Left lung (tissue), 10 donors: ENCODE data around the gene BCR. TPM values are rescaled to one million over a fixed set of nuclear protein-coding genes. Genes with fewer than 3 reads are reported as not detected.

Experiments used
- ATAC-seq: fragments of 200-7000 bp; cut with Tn5 transposase; one replicate; pipeline ENCODE4 v1.9.1; 2020; ENCODE audit warnings: moderate library complexity
- DNase-seq, 4 donors: peaks; one replicate each; pipeline ENCODE4 v3.0.0-alpha.2; 2013 to 2020
- H3K27ac ChIP-seq, 2 donors: fragments of 200-600 bp; sonication (generic) in 1 of 2; one replicate each; pipeline versions ENCODE4 v1.5.0 to v1.8.0; 2020 to 2021
- H3K27me3 ChIP-seq, 2 donors: fragments of 200-600 bp; sonication (generic) in 1 of 2; one replicate each; pipeline versions ENCODE4 v1.5.0 to v1.8.0; 2020 to 2021
- H3K36me3 ChIP-seq, 2 donors: fragments of 200-600 bp; sonication (generic) in 1 of 2; one replicate each; pipeline versions ENCODE4 v1.5.0 to v1.8.0; 2020 to 2021
- H3K4me1 ChIP-seq, 2 donors: fragments of 200-600 bp; one replicate each; pipeline ENCODE4 v1.8.0; 2021
- H3K4me3 ChIP-seq, 2 donors: fragments of 200-600 bp; sonication (generic) in 1 of 2; one replicate each; pipeline versions ENCODE4 v1.5.0 to v1.8.0; 2020 to 2021; ENCODE audit warnings: mild to moderate bottlenecking in 1 of 2
- H3K9me3 ChIP-seq, 2 donors: fragments of 200-600 bp; sonication (generic) in 1 of 2; one replicate each; pipeline versions ENCODE4 v1.5.0 to v1.8.0; 2020 to 2021
- CTCF ChIP-seq, 2 donors: fragments of 200-600 bp; sonication (generic) in 1 of 2; IDR thresholded peaks; one replicate each; pipeline versions ENCODE4 v1.5.0 to v1.8.0; 2021; ENCODE audit warnings: antibody characterized with exemption in 2 of 2
- intact Hi-C, 2 donors: fragments of 100-400 bp; cut with DNase I; formaldehyde crosslinking; loops; one replicate each; pipeline versions ENCODE4 v1.11.2 to v1.14.2; 2022
- polyA plus RNA-seq, 6 donors: library from polyadenylated mRNA; unstranded; fragments of 120-200 nt; gene quantifications; one replicate each; pipeline ENCODE4 v1.2.1, GENCODE V29; 2013; ENCODE audit not compliant: insufficient read length in 6 of 6
- total RNA-seq, 2 donors: library from RNA; stranded (reverse); fragmentation: NEBNext Ultra II Directional; extraction: Animal tissue kit (Norgen Biotek cat#: 25700); gene quantifications; one replicate each; pipeline ENCODE4 v1.2.1, GENCODE V29; 2021
- donor health status: DM: no; HTN: yes; CAD: no.
- donor health status: DM: no; HTN: no; CAD: no.

The BCR gene
- total and polyA plus RNA-seq, 8 donors, result 41.1 to 70.4 (median 48.9) TPM

DNA sequence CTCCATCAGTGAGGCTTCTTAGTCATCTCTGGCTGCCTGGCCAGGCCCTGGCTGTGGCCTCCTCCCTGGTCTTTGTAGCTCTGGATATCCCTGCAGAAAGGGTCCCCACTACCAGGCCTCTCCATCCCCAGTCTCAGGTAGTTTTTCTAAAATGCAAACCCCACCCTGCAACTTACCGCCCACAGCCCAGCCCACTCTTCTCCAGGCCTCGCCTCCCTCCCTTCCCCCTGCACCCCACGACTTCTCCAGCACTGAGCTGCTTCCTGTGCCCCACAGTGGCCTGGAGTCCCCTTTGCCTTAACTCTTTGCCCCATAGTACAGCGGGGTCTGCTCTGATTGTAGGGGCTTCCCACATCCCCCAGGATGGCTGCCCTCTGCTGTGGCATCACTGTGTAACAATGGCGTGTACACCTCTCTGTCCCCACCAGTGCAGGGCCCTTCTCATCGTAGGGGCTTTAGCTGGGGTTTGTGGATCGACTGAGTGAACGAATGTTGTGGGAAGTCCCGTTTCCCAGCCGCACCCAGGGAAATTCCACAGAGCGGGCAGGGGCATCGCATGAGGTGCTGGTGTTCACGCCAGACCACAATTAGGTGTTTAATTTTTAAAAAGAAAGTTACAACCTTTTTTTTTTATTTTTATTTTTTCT is 111.6 kb downstream of the BCR start:
- no peaks in the 10 kb centered on the region for H3K4me1 ChIP-seq
- H3K9me3 ChIP-seq, result no peaks in the 10 kb centered on the region
- H3K27ac ChIP-seq, result no peak overlapping the region
- DNase-seq (no peak), ATAC-seq (no peak)
- H3K4me3 ChIP-seq, result no peak overlapping the region
- peaks cover 0 to 100% of the 10 kb centered on the region in 2 donors for H3K36me3 ChIP-seq
- intact Hi-C loops, result no loop called here
- TF ChIP-seq CTCF (IDR thresholded peaks at IDR 0.05), result no peak
- no peaks in the 10 kb centered on the region for H3K27me3 ChIP-seq

- Histone ChIP-seq H3K4me3 (no peak overlapping the region), H3K36me3 (peaks cover 0 to 100% of the 10 kb centered on the region in 2 donors), H3K27me3 (no peaks in the 10 kb centered on the region), H3K9me3 (no peaks in the 10 kb centered on the region), H3K27ac (no peak overlapping the region), H3K4me1 (no peaks in the 10 kb centered on the region)
- TF ChIP-seq CTCF (IDR thresholded peaks at IDR 0.05), result no peak
- ATAC-seq (no peak), DNase-seq (no peak)
- intact Hi-C loops, result no loop called here
These were observed 112.4 kb downstream of the BCR start for GRCh38 chr22:23292453-23293350.

DNA sequence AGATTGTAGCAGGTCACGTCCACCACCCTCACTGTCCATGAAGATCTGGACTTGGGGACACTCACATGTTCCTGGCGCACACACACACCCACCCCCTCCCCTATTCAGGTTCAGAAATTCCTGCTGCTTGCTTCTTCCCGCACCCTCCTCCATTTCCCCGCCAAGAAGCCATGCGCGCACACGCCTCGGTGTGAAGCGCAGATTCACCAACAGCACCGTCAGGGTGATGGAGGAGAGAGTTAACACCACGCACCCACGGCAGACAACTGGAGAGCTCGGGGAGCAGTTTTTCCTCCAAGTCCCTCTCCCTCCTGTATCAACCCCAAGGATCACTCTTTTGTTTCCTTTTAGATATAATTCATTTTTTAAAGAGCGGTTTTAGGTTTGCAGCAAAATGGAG is 113.4 kb downstream of the BCR start:
- Histone ChIP-seq H3K27ac (no peak overlapping the region), H3K4me3 (no peak overlapping the region), H3K9me3 (no peaks in the 10 kb centered on the region), H3K4me1 (no peaks in the 10 kb centered on the region), H3K27me3 (no peaks in the 10 kb centered on the region), H3K36me3 (peaks cover 0 to 100% of the 10 kb centered on the region in 2 donors)
- DNase-seq, result no peak
- intact Hi-C loops, result no loop called here
- no peak for ATAC-seq
- no peak for TF ChIP-seq CTCF (IDR thresholded peaks at IDR 0.05)

DNA sequence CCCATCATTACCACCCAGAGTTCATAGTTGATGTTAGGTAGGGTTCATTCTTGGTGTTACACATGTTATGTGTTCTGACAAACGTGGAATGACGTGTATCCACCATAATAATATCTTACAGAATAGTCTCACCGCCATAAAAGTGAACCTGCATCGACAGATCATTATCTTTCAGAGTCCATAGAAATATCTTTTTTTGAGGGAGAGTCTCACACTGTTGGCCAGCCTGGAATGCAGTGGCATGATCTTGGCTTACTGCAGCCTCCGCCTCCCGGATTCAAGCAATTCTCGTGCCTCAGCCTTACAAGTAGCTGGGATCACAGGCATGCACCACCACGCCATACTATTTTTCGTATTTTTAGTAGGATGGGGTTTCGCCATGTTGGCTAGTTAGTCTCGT is 113.9 kb downstream of the BCR start:
- no peak for TF ChIP-seq CTCF (IDR thresholded peaks at IDR 0.05)
- intact Hi-C loops, result no loop called here
- ATAC-seq (no peak), DNase-seq (no peak)
- no peak overlapping the region for H3K4me3 ChIP-seq
- no peaks in the 10 kb centered on the region for H3K4me1 ChIP-seq
- H3K27ac ChIP-seq, result no peak overlapping the region
- H3K27me3 ChIP-seq, result no peaks in the 10 kb centered on the region
- H3K36me3 ChIP-seq, result peaks cover 0 to 100% of the 10 kb centered on the region in 2 donors
- H3K9me3 ChIP-seq, result no peaks in the 10 kb centered on the region

DNA sequence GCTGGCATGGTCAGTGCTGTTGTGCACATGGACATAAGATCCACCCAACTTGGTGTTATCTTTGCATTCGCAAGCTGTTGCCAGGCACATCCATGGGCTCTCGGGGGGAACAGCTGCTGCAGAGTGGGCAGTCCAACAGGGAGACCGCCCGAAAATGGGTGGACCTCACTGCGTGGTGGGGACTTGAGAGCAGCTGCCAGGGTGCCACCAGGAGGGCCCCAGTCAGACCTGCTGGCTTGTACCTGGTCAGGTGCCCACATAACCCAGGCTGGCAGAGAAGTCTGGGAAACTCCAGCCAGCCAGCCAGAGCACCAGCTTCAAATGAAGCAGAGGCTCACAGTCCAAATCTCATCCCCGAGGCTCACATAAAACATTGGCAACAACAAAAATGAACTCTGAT is 120.2 kb downstream of the BCR start:
- Histone ChIP-seq H3K4me3 (no peak overlapping the region), H3K9me3 (no peaks in the 10 kb centered on the region), H3K27ac (no peak overlapping the region), H3K36me3 (peaks cover 0 to 89% of the 10 kb centered on the region in 2 donors), H3K4me1 (peaks cover 2 to 21% of the 10 kb centered on the region in 2 donors), H3K27me3 (no peaks in the 10 kb centered on the region)
- TF ChIP-seq CTCF (IDR thresholded peaks at IDR 0.05), result no peak
- ATAC-seq (no peak), DNase-seq (peak in 1 of 4 donors; percentile 47)
- intact Hi-C loops, result no loop called here
